ENCODE results near the gene AK4.

DNA sequence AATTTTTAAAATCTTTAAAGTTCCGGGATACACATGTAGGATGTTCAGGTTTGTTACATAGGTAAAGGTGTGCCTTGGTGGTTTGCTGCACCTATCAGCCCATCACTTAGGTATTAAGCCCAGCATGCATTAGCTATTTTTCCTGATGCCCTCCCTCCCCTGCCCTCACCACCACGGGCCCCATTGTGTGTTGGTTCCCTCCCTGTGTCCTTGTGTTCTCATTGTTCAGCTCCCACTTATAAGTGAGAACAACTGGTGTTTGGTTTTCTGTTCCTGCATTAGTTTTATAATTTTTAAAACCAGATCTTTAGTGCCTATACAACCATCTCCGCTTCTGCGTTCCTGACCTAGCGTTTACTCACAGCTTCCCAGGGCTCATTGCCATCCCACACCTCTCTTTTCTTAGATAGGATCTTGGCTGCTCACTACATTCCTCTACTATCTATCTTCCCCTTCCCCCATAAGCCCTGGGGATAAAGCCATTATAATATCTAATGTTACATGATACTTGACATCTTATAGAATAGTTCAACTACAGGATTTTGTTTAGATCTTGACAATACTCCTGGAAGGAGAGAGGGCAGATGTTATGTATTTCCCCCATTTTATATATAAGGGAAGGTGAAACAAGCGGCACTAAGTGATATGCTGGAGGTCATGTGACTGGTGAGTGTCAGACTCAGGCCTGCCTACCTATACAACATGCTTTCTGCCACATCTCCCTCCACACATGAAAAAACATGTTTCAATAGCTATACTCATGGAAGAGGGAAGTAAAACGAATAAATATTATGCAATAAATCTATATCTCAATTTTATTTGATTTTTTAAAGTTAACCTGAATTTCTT, 109.1 kb downstream of the AK4 start:
- TF ChIP-seq, protein P1, sequence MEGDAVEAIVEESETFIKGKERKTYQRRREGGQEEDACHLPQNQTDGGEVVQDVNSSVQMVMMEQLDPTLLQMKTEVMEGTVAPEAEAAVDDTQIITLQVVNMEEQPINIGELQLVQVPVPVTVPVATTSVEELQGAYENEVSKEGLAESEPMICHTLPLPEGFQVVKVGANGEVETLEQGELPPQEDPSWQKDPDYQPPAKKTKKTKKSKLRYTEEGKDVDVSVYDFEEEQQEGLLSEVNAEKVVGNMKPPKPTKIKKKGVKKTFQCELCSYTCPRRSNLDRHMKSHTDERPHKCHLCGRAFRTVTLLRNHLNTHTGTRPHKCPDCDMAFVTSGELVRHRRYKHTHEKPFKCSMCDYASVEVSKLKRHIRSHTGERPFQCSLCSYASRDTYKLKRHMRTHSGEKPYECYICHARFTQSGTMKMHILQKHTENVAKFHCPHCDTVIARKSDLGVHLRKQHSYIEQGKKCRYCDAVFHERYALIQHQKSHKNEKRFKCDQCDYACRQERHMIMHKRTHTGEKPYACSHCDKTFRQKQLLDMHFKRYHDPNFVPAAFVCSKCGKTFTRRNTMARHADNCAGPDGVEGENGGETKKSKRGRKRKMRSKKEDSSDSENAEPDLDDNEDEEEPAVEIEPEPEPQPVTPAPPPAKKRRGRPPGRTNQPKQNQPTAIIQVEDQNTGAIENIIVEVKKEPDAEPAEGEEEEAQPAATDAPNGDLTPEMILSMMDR (optimal IDR thresholded peaks at IDR 0.05 in 1 of 3, IDR thresholded peaks at IDR 0.05 in 1 of 3, conservative IDR thresholded peaks at IDR 0.05 in 1 of 3; ENCODE audit: extremely low read depth in 1 of 3, insufficient read depth in 2 of 3, low read length in 3 of 3), result no peak
- TF ChIP-seq EZH2 (IDR thresholded peaks at IDR 0.05; ENCODE audit: low read length), result no peak

Measured in keratinocyte (primary cell).